Epithelial cell of esophagus (primary cell): ENCODE measurements around the gene KCTD12.

ENCODE experiments used
- DNase-seq: peaks from one replicate; pipeline ENCODE4 v3.0.0; 2010; ENCODE audit warnings: low read depth
- H3K4me3 ChIP-seq: 2 replicates; pipeline ENCODE4 v1.5.1; 2011; ENCODE audit warnings: mild to moderate bottlenecking, low read length, control low read depth
- CTCF ChIP-seq: IDR thresholded peaks from 2 replicates; pipeline ENCODE4 v1.5.1; 2011; ENCODE audit warnings: low read depth, mild to moderate bottlenecking, low read length, control low read depth, inconsistent platforms; ENCODE audit not compliant: insufficient read depth; ENCODE audit errors: missing control alignments

The KCTD12 gene

DNA sequence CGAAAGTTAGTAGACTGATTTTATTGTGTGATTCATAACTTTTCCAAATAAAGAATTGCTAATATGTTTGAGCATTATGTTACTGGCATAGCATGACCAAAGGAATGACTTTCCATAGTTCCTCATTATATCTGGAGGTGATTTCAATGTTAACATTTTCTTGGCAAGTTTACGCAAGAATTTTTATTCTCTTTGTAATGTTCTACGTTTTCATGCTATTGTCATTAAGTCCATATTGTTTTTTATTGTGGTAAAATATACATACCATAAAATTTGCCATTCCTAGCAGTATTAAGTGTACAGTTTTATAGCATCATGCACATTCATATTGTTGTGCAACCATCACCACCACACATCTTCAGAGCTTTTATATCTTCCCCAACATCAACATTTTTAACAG, 14.8 kb downstream of the KCTD12 start:
- TF ChIP-seq CTCF, result no peak
- DNase-seq, result no peak
- H3K4me3 ChIP-seq, result no peak overlapping the region

- H3K4me3 ChIP-seq, result no peak overlapping the region
- TF ChIP-seq CTCF, result no peak
- DNase-seq, result no peak
Observed at GRCh38 chr13:76868371-76868770, 17.8 kb downstream of the KCTD12 start.

- no peak for TF ChIP-seq CTCF
- no peak overlapping the region for H3K4me3 ChIP-seq
- no peak for DNase-seq
Observed at GRCh38 chr13:76865996-76866503, 20.2 kb downstream of the KCTD12 start.

DNA sequence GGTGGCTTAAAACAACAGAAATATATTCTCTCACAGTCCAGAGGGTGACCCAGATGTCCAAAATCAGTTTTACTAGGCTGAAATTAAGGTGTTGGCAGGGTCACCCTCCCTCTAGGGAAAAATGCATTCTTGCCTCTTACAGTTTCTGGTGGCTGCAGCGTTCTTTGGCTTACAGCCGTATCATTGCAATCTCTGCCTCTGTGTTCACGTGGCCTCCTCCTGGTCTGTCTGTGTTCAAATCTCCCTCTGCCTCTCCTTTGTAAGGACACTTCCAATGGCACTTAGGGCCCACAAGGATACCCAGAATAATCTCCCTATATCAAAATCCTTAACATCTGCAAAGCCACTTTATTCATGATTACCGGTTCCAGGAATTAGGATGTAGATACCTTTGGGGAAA, 21.1 kb downstream of the KCTD12 start:
- no peak overlapping the region for H3K4me3 ChIP-seq
- TF ChIP-seq CTCF, result no peak

DNA sequence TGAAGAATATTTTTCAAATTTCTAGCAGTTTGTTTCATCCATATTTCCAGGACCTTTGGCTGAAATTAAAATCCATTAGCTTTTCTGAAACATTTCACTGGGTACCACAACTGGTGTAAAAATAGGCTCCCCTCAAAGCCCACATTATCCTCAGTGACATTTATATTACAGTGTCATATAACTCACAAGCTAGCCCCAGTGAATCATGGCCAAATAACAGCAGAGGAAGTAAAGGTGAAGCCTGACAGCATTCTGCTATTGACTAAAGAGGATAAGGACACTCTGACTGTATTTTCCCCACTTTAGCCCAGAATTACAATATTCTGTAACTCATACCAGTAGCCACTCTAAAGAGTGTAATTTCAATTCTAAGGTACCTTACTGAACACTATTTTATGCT, 21.9 kb downstream of the KCTD12 start:
- H3K4me3 ChIP-seq, result no peak overlapping the region
- DNase-seq, result no peak
- TF ChIP-seq CTCF, result no peak

More for the DNA sequence above, 21.1 kb downstream of the KCTD12 start:
- DNase-seq, result no peak

DNA sequence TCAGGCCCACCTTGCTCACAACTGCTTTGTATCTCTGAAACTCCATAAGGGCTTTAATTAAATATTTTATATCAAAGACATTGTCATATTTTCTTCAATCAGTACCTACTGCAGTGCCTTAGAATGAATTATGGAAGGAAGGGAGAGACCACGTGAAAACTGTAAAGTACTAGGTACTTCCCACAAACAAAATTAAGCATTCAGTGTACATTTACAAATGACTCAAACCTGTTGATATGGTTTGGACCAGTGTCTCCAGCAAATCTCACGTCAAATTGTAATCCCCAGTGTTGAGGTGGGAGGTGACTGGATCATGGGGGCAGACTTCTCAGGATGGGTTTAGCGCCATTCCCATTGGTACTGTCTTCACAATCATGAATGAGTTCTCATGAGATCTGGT, 23.2 kb downstream of the KCTD12 start:
- DNase-seq, result no peak
- no peak for TF ChIP-seq CTCF

GRCh38 chr13:76861859-76862258, 24.3 kb downstream of the KCTD12 start:
- DNase-seq, result no peak
- H3K4me3 ChIP-seq, result no peak overlapping the region
- no peak for TF ChIP-seq CTCF

More for the DNA sequence above, 23.2 kb downstream of the KCTD12 start:
- H3K4me3 ChIP-seq, result no peak overlapping the region
